Activated CD4-positive, alpha-beta T cell treated with anti-CD3 and anti-CD28 coated beads, Interleukin-2, amount 50 U/mL, for 48 hours (primary cell): Measurements from ENCODE around the gene FRMPD3.

Experiments
- DNase-seq, 2 experiments: peaks; one replicate each; pipeline ENCODE4 v3.0.0-alpha.2; 2020

FRMPD3 gene

DNA sequence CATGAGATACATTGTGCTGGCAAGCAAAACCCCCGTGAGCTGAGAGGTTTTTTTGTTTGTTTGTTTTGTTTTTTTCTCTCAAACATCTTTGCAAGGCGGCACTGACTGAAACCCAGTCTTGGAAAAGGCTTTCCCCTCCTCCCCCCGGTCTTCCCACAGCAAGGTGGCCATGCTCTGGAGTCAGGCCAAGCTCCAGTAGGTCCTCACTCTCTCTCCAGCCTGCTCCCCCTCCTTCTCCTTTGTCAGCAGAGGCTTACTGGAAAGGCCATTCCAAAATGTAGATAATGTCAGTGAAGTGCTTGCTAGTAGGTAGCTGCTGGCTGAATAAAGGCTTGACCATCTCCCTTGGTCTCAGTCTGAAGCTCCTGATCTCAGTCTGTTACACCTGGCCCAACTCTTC, 32.6 kb downstream of the FRMPD3 start:
- no peak for DNase-seq

DNA sequence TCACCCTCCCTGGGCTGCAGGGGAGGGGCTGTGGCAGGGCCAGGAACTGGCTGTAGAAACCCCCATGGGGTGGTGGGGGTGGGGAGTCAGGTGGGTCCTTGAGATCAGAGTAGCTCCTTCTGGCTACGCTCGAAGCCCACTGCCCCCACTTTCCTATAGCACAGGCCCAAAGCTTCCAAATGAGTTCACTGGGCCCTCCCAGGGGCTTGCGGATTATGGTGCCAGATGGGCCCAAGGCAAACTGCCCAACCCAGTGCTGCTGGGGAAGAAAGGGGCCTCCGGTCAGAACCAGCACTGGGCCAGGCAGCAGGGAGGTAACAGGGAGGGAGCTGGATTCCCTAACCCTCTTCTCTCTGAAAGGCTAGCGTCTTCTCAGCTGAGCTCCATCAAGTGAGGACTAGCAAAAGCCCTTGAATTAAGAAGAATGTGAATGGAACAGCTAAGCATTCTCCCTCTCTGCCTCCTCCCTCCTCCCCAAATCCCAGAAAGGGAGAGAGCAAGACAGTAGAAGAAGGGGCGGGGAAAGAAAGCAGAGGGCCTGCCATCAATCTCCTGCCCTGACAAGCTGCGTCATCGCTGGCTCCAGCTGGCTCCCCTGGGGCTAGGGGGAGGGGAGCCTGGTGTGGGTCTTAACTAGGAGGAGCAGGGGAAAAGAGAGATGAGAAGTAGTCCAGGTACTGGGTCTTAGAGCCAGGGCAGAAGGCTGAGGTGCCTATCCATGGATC, 34.7 kb downstream of the FRMPD3 start:
- no peak for DNase-seq

DNA sequence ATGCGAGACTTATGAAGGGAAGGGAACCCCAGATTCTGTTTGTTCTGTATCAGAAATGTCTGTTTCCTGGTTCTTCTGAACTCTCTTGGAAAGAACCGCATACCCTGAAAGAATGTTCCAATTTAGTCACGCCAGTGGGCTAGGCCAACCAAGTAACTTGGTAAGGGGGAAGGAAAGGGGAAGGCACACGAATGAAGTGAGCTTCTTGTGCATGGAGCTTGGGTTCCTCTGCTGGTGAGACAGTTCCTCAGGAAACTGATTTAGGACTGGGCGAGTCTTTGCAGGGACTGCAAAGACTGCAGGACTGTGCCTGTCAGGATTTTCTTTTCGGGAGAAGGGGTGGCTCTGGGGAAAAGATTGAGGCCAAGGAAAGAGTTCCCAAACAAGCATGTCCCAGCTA, 35.6 kb downstream of the FRMPD3 start:
- DNase-seq: no peak

- no peak for DNase-seq
Observed at GRCh38 chrX:107493141-107493540, 43.7 kb downstream of the FRMPD3 start.

DNA sequence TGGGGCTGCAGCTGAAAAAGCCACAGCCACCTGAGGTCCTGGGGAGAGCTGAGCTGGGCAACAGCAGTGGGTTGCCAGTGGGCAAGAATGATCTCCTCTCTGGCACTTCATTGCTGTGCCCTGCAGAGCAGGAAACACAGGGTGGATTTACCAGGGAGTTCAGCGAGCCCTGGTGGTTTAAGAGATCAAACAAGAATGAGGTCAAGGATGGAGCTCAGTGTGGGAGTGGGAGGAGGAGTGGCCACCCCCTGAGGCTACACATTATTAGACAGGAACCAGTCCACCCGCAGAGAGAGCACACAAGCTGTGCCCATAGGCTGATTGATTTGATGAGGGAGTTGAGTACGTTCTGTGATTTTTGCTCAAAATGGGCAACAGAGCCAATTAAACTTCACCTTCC, 47.3 kb downstream of the FRMPD3 start:
- no peak for DNase-seq
